Adrenal gland (tissue), 12 donors: ENCODE measurements around the gene MRFAP1L1. TPM values are rescaled to one million over a fixed set of nuclear protein-coding genes. Genes with fewer than 3 reads are reported as not detected.

Experiments
- DNase-seq, 7 donors: peaks; one replicate each; pipeline ENCODE4 v3.0.0-alpha.2; 2019 to 2020
- H3K27ac ChIP-seq, 5 donors: fragments of 200-600 bp; sonication (generic) in 4 of 5; 1 replicate in 3 of 5; 2 replicates in 2 of 5; pipeline versions ENCODE4 v1.5.1 to v1.8.0; 2016 to 2020; ENCODE audit warnings: mild to moderate bottlenecking in 1 of 5
- H3K27me3 ChIP-seq: fragments of 200-600 bp; 2 replicates; pipeline ENCODE4 v1.8.0; 2021
- H3K36me3 ChIP-seq, 2 donors: fragments of 200-600 bp; replicated peaks in 1 of 2; 1 replicate in 1 of 2; 2 replicates in 1 of 2; pipeline versions ENCODE4 v1.5.1 to v1.8.0; 2018 to 2022
- H3K4me1 ChIP-seq, 2 donors: fragments of 200-600 bp; replicated peaks in 1 of 2; 1 replicate in 1 of 2; 2 replicates in 1 of 2; pipeline versions ENCODE4 v1.5.1 to v1.8.0; 2018 to 2021
- H3K4me3 ChIP-seq, 4 donors: fragments of 200-600 bp; sonication (generic) in 3 of 4; one replicate each; pipeline ENCODE4 v1.5.1; 2016 to 2018
- H3K9me3 ChIP-seq, 3 donors: fragments of 200-600 bp; sonication (generic) in 1 of 3; replicated peaks in 1 of 3; 1 replicate in 2 of 3; 2 replicates in 1 of 3; pipeline versions ENCODE4 v1.5.1 to v1.8.0; 2016 to 2021
- CTCF ChIP-seq, 6 experiments: fragments of 450-650 bp in 4 of 6; fragments of 200-600 bp in 2 of 6; sonication (generic) in 1 of 6; IDR thresholded peaks; 1 replicate in 5 of 6; 2 replicates in 1 of 6; pipeline versions ENCODE4 v1.5.1 to v1.8.0; 2016 to 2021; ENCODE audit warnings: antibody characterized with exemption in 6 of 6, mild to moderate bottlenecking in 2 of 6, moderate library complexity in 1 of 6
- POLR2A ChIP-seq, 2 donors: fragments of 450-650 bp; IDR thresholded peaks; one replicate each; pipeline ENCODE4 v1.6.1; 2017; ENCODE audit warnings: antibody characterized with exemption in 2 of 2, mild to moderate bottlenecking in 2 of 2, moderate library complexity in 1 of 2
- WGBS, 4 donors: extraction: QIAGEN DNeasy Blood & Tissue Kit in 2 of 4; methylation state at CpG; one replicate each; pipeline versions ENCODE4 v1.1.5 to v1.1.7; 2013 to 2017; 5-methylcytosine and 5-hydroxymethylcytosine counted together
- intact Hi-C, 2 donors: fragments of 100-400 bp; cut with DNase I; formaldehyde crosslinking; loops; one replicate each; pipeline versions ENCODE4 v1.14.1 to v1.15.0; 2022 to 2023
- polyA plus RNA-seq, 3 donors: library from polyadenylated mRNA; stranded (reverse); fragments of 200-250 nt in 2 of 3; fragments of 350-450 nt in 1 of 3; fragmentation: Illumina TruSeq in 1 of 3; extraction: RNeasy Lipid Tissue Mini Kit (QIAGEN cat#74804) in 1 of 3; gene quantifications; one replicate each; pipeline ENCODE4 v1.2.3, GENCODE V29; 2013 to 2014
- total RNA-seq, 9 donors: library from RNA; depleted of rRNA in 4 of 9; stranded (reverse); fragments of >200 nt in 4 of 9; fragments of 120-200 nt in 1 of 9; fragmentation: NEBNext Ultra II Directional in 1 of 9; extraction: Animal tissue kit (Norgen Biotek cat#: 25700) in 1 of 9; gene quantifications; one replicate each; pipeline versions ENCODE4 v1.1.0 to v1.2.4, GENCODE V29; 2013 to 2023
- donor health status: healthy with polysubstance abuse.
- donor health status: Bipolar disorder and iron deficiency.
- donor health status: DM: yes; HTN: yes; CAD: no.
- donor health status: DM: no; HTN: no; CAD: no.
- donor health status: DM: no; HTN: no; CAD: no.
- donor health status: DM: yes; HTN: yes; CAD: no.

MRFAP1L1 gene
- total and polyA plus RNA-seq, 12 donors: 53.0 to 100 (median 63.2) TPM

- 46 to 63% (median 49%) methylated on average over 8 of the region's 8 CpGs for WGBS, 4 donors
Measured at GRCh38 chr4:6696611-6697010, 13.1 kb downstream of the MRFAP1L1 start.

GRCh38 chr4:6695660-6696610 lies 13.7 kb downstream of the MRFAP1L1 start:
- Histone ChIP-seq H3K36me3 (peaks cover 0 to 8% of the 10 kb centered on the region in 2 donors), H3K27ac (peak overlapping the region in 2 of 5 donors; percentile 52 to 77), H3K27me3 (no peaks in the 10 kb centered on the region), H3K4me1 (peaks cover 0 to 14% of the 10 kb centered on the region in 2 donors), H3K9me3 (no peaks in the 10 kb centered on the region), H3K4me3 (no peak overlapping the region)
- TF ChIP-seq CTCF (IDR thresholded peaks at IDR 0.05) (no peak), POLR2A (IDR thresholded peaks at IDR 0.05) (no peak)
- intact Hi-C loops: no loop called here
- DNase-seq: no peak
- WGBS, 4 donors: 75 to 79% (median 78%) methylated on average over 14 to 18 of the region's 18 CpGs

More at GRCh38 chr4:6696611-6697010, 13.1 kb downstream of the MRFAP1L1 start:
- Histone ChIP-seq H3K4me1 (peaks cover 0 to 14% of the 10 kb centered on the region in 2 donors), H3K36me3 (peaks cover 0 to 8% of the 10 kb centered on the region in 2 donors), H3K9me3 (no peaks in the 10 kb centered on the region), H3K27ac (peak overlapping the region in 2 of 5 donors; percentile 52 to 77), H3K27me3 (no peaks in the 10 kb centered on the region), H3K4me3 (no peak overlapping the region)
- DNase-seq: peak in 5 of 7 donors; percentile 51 to 70 (median 68)
- TF ChIP-seq CTCF (IDR thresholded peaks at IDR 0.05): no peak
- no peak for TF ChIP-seq POLR2A (IDR thresholded peaks at IDR 0.05)
- intact Hi-C loops: no loop called here

GRCh38 chr4:6694177-6694901 lies 15.3 kb downstream of the MRFAP1L1 start:
- intact Hi-C loops: no loop called here
- 58 to 78% (median 67%) methylated on average over 16 of the region's 16 CpGs for WGBS, 4 donors
- Histone ChIP-seq H3K27me3 (no peaks in the 10 kb centered on the region), H3K4me3 (no peak overlapping the region), H3K4me1 (peaks cover 0 to 16% of the 10 kb centered on the region in 2 donors), H3K27ac (peak overlapping the region in 1 of 5 donors; percentile 4), H3K36me3 (no peaks in the 10 kb centered on the region), H3K9me3 (no peaks in the 10 kb centered on the region)
- TF ChIP-seq CTCF (IDR thresholded peaks at IDR 0.05) (no peak), POLR2A (IDR thresholded peaks at IDR 0.05) (no peak)
- DNase-seq: peak in 1 of 7 donors; percentile 24
